Right renal pelvis (tissue), 4 donors: Measurements from ENCODE around the gene LZIC. TPM values are rescaled to one million over a fixed set of nuclear protein-coding genes. Genes with fewer than 3 reads are reported as not detected.
"Not testable (repeated sequence)": the region's sequence is repeated elsewhere in the genome, so short reads cannot be mapped to it uniquely, and the experiment has no call there.

Experiments
- DNase-seq, 4 donors: peaks; one replicate each; pipeline ENCODE4 v3.0.0-alpha.2; 2013; ENCODE audit warnings: low read depth in 4 of 4, low spot score in 3 of 4, missing footprints in 1 of 4
- polyA plus RNA-seq, 4 donors: library from polyadenylated mRNA; unstranded; fragments of 120-200 nt; gene quantifications; one replicate each; pipeline ENCODE4 v1.2.1, GENCODE V29; 2013; ENCODE audit not compliant: insufficient read length in 4 of 4

The LZIC gene
- 10 to 100 TPM; 60.1 to 74.9 (median 74.1) TPM for polyA plus RNA-seq

GRCh38 chr1:9942939-9943788, at the start of gene LZIC, which contains the start of gene NMNAT1:
TSS of gene LZIC (minus strand) at chr1:9943391. CDS start at chr1:9936619, 6,772 bp downstream.
TSS of gene NMNAT1 (plus strand) at chr1:9943475. CDS start at chr1:9972074, 28,599 bp downstream.
- peak; percentile 83 to 86 (median 85) for DNase-seq

- no peak for DNase-seq
These were observed 49.7 kb upstream of the LZIC start for GRCh38 chr1:9992910-9993309.

GRCh38 chr1:9990944-9991343, 47.8 kb upstream of the LZIC start:
- no peak for DNase-seq

- no peak for DNase-seq
These were observed 46.6 kb upstream of the LZIC start for GRCh38 chr1:9989773-9990172.

GRCh38 chr1:9985001-9985400, 41.8 kb upstream of the LZIC start:
- DNase-seq, result no peak

- DNase-seq, result no peak
These were observed 41.1 kb upstream of the LZIC start for GRCh38 chr1:9984253-9984652.

- DNase-seq, result no peak
These were observed 17.7 kb upstream of the LZIC start for GRCh38 chr1:9960706-9961562.

GRCh38 chr1:9960011-9960410, 16.8 kb upstream of the LZIC start:
- DNase-seq, result no peak

GRCh38 chr1:9957726-9958125, 14.5 kb upstream of the LZIC start:
- no peak for DNase-seq

GRCh38 chr1:9946315-9946714, 3.1 kb upstream of the LZIC start:
- DNase-seq, result no peak

GRCh38 chr1:9942399-9942938, 722 bp downstream of the LZIC start:
- peak in 2 of 4 donors; percentile 33 to 35 for DNase-seq

- no peak for DNase-seq
These were observed 13.5 kb downstream of the LZIC start for GRCh38 chr1:9929431-9930385.

- DNase-seq, result no peak
These were observed 15.9 kb downstream of the LZIC start for GRCh38 chr1:9927259-9927658.

GRCh38 chr1:9922342-9922741, 20.8 kb downstream of the LZIC start:
- DNase-seq, result no peak

GRCh38 chr1:9920606-9921005, 22.6 kb downstream of the LZIC start:
- DNase-seq, result no peak

GRCh38 chr1:9917901-9918300, 25.3 kb downstream of the LZIC start:
- DNase-seq, result no peak

- not testable (repeated sequence) for DNase-seq
These were observed 25.7 kb downstream of the LZIC start for GRCh38 chr1:9917495-9917894.

- DNase-seq, result no peak
These were observed 26.7 kb downstream of the LZIC start for GRCh38 chr1:9916452-9916851.

- DNase-seq, result no peak
These were observed 28.6 kb downstream of the LZIC start for GRCh38 chr1:9914610-9914937.

GRCh38 chr1:9912264-9912936, 30.8 kb downstream of the LZIC start:
- no peak for DNase-seq
